HTERT RPE-1 (cell line): ENCODE measurements around the gene COL25A1.

Experiments
- in situ Hi-C: fragments of 300-500 bp; cut with MboI; formaldehyde crosslinking; loops from 4 replicates; pipeline ENCODE4 v1.14.3; 2020; ENCODE audit warnings: low sequenced_read_pairs

COL25A1 gene

DNA sequence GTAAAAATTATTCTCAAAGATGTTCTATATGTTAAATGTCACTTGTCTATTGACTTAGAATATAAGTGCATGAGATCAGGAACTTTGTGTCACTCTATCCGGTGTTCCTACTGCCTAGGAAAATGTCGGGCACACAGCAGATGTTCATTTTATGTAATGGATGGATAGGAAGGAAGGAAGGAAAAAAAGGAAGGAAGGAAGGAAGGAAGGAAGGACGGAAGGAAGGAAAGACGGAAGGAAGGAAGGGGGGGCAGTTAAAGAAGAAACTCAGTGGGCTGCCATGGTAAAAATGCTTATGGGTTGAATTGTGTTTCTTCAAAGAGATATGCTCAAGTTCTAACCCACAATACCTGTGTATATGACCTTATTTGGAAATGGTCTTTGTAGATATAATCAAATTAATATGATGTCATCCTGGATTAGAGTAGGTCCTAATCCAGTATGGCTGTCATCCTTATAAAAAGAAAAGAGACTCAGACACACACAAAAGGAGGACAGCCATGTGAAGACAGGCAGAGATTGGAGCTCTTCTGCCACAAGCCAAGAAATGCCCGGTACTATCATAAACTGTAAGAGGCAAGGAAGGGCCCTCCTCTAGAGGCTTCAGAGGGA, 86.3 kb downstream of the COL25A1 start:
- in situ Hi-C loops = no loop called here

DNA sequence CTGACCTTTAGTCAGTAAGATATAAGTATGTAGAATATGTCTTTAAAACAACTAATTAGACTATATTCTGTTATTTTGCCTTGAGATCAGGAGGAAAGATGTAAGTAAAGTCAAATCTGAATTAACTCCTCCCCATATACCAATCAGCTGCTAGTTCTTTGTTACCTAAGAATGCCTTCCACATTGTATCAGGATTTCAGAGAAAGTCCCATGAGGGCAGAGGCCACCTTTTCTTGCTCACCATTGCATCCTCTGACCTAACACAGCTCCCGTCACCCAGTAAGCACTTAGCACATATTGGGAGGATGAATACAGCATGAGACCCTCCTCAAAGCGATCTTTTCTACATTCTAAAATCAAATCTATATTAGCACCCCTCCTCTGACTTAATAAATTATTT, 87.0 kb downstream of the COL25A1 start:
- in situ Hi-C loops = no loop called here

DNA sequence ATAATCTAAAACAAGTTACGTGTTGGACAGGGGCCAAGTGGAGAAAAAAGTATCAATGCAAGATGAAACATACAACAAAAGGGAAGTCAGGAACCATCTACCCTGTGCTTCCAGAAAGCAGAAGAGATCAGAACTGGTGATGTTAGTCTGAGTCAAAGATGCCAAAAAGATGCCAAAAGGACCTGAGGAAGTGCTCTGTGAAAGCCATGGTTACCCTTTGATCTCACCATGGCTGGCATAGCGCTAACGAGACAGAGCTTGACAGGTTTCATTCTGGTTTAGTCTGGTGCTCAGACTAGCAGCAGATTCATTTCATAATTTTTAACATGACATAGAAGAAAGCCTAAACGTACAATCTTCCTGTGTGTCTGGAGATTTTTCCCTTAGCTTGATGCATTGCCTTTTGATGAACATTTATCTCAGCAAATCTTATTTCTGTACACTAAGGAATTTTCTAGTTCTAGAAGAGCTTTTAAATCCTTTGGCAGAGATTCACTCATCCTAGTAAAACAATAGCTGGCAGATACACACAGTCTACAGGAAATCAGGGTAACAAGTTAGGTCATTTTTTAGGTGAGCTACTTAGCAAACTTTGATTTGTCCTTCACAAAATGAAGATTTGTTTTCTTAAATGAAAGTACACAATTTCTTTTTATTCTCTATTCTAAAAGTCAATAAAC, 87.7 kb downstream of the COL25A1 start:
- in situ Hi-C loops = no loop called here

DNA sequence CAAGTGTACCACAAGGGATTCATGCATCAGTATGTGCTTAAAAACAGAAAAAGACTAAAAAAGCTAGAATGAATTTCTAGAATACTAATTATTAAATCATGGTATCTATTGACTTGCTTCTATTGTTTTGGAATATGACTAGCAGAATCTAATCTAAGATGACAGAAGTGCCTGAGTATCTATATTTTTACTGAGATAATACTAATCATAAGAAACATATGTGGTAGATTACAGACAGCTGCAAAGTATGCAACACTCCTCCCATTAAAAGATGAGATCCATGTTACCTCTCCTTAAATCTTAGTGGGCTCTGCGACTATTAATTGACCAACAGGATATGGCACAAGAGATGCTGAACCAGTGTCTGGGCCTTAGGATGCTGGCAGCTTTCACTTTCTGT, 89.4 kb downstream of the COL25A1 start:
- in situ Hi-C loops = no loop called here

DNA sequence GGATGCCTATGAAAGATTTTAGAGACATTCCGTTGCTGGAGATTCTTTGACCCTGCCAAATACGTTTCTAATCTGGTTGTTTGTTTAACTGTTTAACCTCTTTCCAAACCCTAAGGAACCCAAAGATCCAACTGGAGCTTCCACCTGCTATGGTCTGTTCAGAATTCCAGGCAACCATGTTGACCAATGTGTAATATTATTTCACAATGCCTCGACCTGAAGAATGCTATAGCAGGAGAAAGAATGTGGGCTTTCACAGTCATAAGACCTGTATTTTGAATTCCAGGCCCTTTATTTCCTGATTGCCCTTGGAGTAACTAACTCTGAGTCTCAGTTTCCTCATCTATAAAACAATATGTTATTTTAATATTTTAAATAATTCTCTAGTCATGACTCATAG, 90.8 kb downstream of the COL25A1 start:
- in situ Hi-C loops = no loop called here

DNA sequence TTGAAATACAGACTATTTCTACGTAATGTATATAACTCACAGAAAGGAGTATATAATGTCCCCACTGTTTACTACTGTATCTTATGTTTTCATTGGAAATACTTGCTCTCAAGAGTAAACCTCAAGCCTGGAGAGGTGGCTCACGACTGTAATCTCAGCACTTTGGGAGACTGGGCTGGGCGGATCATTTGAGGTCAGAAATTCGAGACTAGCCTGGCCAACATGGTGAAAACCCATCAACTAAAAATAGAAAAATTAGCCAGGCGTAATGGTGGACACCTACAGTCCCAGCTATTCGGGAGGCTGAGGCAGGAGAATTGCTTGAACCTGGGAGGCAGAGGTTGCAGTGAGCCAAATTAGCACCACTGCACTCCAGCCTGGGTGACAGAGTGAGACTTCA, 92.8 kb downstream of the COL25A1 start:
- in situ Hi-C loops = no loop called here

DNA sequence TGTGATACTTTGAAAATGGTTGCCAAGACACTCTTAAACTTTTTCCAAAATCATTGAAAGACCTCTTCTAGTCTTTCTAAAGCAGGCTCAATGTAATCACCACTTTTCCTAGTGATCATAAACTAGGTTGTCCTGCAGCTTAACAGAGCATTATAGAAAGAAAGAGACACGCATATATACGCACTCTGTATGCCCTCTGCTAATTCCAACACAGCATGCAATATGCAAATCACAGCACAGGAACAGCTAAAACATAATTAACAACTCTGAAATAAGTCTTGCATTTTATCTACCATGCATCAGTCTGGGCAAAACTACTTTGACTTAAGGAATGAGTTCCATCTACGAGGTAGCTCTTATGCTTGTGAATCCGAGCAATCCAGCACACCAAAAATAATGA, 94.6 kb downstream of the COL25A1 start:
- in situ Hi-C loops = no loop called here

DNA sequence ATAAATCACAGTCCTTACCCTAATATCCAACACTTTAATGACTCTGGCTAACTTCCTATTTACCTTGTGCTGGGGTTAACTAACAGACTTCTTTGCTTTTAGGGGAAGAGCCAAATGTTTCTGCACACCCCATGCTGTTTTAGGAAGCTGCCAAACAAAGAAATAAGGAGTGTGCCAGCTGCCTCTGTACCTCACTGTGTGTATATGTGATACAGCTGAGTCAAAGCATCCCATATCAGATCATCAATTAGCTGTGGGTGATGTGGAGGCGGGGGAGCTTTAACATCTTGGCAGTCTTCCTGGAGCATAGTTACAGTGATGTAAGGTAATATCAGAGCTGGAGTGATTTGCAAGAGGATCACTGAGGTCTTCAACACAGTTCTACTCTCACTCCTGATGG, 95.4 kb downstream of the COL25A1 start:
- in situ Hi-C loops = no loop called here

DNA sequence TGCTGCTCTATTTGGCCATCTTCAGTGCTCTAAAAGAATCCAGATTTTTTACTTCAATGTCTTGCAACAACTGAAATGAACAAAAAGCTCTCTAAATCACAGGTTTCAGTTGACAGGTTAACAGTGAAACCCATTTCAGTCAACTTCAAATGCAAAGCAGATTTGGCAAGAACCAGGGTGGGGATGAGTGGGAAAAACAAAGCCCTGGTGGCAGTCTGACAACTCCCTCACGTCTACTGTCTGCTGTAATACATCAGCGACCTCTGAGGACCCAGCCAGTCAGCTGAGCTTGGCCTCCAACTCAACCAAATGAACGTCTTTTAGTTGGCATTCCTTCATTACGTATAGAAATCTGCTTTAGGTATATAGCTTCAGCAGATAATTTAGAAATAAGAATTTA, 95.8 kb downstream of the COL25A1 start:
- in situ Hi-C loops = no loop called here

DNA sequence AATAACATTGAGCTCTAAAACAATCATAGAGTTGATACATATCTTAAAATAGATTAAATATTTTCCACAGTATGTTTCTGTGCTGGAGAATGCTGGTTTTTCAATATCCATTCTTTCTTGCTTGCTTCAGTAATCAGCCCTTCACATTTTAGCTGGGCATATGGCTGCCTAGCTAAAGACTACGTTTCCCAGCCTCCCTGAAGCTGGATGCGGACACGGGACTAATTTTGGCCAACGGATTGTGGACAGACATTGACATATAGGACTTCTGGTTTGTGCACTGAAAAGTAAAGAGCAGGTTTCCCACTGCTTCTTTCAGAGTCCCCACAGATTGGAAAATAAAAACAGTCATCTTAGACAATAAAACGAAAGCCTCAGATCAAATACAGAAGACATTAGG, 97.3 kb downstream of the COL25A1 start:
- in situ Hi-C loops = no loop called here

DNA sequence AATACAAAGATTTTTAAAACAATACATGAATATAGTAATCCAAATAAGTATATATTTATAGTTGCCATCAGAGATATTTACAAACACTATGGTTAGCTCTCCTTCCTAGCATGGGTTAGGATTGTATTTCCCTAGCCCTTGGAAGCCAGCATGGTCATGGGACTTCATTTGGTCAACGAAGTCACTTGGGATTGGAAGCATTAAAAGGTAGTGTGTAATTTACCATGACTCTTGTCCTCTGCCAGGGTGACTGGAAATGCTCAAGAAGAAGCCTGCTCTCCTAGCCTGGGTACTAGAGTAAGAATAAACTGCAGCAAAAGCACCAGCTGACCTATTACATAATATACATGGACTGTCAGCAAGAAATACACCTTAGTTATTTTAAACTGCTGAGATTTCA, 102.9 kb downstream of the COL25A1 start:
- in situ Hi-C loops = no loop called here

DNA sequence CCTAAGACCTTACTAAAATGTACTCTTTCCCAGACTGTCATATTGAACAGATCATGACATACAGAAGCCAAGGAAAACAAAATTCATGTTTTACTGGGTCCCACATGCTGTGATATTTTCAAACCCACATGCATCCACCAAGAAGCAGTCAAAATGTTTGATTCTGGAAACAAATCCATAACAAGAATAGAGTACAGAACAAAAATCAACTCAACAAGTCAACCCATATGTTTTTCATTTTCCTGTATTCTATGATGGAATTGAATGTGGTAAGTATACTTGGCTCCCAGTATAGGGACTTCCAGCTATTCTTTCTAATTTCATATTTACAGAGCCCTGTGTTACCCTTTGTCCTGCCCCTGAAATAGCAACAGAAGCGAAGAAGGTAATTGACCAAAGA, 106.8 kb downstream of the COL25A1 start:
- in situ Hi-C loops = no loop called here

DNA sequence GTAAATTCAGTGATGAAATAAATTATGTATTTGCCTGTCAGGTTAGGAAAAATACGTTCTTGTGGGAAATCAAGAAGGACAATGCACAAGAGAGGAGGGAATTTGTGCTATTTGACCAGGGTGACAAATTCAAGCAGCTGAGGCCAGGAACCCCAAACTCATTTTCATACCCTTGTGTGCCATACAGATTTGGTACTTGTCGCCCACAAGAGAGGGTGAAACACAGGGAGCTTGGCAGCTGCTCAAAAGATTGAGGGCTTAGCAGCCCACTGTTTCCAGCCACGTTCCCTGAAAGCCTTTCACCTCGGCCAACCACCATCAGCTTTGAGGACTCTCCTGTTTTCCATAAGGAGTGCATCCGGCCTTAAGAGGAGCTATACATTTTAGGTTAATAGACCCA, 111.2 kb downstream of the COL25A1 start:
- in situ Hi-C loops = no loop called here

DNA sequence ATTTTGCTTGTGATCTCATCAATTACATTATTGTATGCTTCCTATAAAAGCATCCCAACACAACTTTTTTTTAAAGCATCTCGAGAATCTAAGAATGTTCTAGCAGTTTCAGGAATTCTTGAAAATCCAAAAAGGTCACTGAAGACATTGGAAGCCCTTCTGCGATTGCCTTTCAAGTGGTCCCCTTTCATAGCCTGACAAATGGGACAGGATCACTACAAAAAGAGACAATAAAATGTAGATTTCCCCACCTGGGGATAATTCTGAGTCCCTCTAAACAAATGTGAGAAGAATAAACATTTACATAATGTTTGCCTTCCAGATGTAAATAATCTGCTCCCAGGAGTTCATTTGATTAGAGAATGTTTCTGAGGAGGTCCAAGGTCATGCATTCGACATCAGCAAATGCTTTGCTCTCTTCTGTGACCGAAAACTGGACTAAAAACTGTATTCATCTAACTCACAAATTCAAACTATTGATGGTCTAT, 116.0 kb downstream of the COL25A1 start:
- in situ Hi-C loops = no loop called here

DNA sequence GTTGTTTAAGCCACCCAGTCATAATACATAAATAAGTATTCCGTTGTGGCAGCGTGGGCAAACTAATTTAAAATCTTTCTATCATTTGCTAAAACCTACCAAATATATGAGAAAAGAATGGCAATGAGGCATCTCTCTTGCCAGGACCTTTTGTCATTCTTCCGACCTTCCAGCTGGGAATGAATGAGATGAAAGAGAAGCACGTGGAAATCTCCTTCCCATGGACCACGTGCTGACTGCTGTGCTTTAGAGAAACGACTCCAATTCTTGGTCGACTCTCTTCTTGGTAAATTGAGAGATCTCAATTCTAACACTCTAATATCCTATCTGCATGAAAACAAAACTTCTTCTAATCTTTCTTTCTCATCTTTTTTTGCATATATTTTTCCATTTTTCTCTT, 116.5 kb downstream of the COL25A1 start:
- in situ Hi-C loops = no loop called here

DNA sequence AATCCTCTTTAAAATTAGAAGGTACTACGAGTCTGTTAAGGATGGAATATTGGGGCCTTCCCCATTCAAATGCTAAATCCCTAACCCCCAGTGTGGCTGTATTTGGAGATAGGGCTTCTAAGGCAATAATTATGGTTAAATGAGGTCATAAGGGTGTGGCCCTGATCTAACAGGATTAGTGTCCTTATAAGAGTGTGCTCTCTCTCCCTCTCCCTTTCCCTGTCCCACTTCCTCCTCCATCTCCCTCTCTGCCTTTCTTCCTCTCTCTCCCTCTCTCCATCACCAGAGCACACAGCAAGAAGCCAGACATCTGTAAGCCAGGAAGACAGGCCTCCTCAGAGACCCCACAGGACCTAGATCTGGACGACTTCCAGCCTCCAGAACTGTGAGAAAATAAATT, 116.9 kb downstream of the COL25A1 start:
- in situ Hi-C loops = no loop called here

DNA sequence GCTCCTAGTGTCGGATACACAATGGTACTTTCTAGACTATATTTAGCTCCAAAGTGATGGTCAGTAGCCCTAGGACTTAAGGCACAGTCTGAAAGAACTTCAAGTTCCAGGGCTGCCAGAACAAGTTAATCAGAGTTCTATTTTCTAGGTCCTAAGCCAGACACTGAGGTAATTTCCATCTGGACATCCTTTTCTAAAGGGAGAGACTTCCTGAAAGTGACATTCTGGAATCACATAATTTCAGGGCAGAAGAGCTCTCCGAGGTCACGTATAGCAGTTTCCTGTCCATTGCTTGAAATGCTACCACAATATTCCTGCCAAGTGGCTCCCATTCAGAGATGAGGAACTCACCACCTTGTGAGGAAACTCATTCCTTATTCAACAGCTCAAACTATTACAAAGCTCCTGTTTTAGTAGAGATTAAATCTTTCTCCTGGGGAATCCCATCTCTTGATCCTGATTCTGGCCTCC, 117.9 kb downstream of the COL25A1 start:
- in situ Hi-C loops = no loop called here

DNA sequence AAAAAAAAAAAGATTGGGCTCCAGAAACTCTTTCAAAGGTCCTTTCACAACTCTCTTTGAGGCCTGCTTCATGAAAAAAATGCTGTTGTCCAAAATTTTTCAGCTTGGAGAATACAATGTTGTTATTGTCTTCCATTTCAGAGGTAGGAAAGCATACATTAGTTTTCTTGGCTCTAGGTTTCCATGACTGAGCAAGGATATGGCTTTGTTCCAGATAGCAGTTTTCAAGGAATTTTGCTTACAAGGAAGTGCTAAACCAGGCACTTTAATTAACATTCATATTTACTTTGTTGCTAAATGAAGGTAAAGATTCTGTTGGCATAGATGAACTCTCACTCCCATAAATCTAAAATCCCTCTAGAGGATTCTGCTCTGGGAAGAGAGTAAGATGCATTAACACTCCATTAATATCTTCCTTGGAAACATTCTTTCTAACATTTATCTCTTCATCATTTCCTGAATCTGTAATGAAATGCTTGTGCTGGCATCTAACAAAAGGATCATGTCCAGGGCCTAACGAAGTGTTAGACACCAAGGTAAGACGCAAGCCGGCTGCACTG, 118.4 kb downstream of the COL25A1 start:
- in situ Hi-C loops = no loop called here

DNA sequence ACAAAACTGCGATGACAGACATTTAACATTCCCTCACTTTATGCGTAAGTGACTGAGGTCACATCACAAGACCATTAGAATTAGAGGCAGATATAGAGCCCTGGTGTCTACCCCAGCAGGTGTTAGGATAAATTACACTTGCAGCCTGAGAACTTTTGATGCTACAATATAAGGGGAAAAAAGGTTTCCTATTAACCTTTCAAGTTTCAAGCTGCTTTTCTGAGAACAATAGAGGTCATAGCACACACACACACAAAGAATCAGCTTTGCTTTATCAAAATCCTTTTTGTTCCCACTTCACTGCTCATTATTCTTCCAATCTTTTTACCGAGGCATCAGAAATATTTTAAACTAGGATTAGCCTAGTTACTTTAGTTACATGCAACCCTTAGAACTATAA, 119.8 kb downstream of the COL25A1 start:
- in situ Hi-C loops = no loop called here

DNA sequence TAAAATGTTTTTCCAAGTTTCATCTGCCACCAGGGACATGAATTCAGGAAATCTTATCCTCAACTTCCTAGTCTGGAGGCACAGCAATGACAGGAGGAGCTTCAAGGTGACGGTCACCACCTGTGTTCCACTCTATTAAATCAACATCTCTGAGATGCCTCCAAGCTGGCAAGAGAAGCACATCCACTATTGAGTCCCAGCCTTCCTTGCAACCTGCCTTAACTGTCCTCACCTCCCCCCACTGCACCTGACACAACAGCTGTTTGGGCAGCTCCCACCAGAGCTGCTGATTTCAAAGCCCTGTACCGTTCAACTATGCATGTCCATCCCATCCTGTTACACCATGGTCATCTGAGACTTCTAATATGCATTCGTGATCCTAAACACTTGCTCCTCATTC, 123.4 kb downstream of the COL25A1 start:
- in situ Hi-C loops = no loop called here

DNA sequence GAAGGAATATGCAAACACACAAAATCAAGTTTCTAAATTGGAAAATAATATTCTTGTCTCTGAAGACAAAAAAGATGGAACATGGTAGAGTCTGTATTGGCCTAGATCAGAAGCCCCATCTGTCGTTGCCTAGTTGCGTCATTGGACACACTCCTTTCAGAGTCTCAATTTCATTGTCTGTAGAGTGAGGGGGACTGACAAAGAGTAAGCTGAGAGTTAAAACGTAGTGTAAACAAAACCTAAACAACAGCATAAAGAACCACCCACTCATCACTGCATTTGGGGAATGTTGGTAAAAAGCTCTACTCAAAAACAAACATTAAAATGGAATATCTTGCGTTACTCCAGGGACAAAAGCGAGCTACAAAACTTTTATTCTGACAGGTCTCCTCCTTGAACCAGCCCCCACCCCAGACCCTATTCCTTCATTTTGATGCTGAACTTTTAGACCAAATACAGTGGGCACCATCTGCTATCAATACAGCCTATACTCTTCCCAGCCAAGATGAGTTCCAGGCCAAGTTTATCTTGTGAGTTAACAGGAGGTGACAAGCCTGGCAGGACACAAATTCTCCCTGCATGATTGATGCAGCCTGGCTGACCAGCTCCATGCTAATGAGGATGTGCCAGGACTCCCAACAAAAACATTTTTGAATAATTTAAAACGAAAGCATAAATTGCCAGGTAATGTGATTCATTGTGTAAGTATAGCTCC, 125.2 kb downstream of the COL25A1 start:
- in situ Hi-C loops = no loop called here
